Adrenal gland (tissue), 5 donors: ENCODE data around the gene BABAM2.

Experiments used
- CTCF ChIP-seq, 6 experiments: fragments of 450-650 bp in 4 of 6; fragments of 200-600 bp in 2 of 6; sonication (generic) in 1 of 6; IDR thresholded peaks; 1 replicate in 5 of 6; 2 replicates in 1 of 6; pipeline versions ENCODE4 v1.5.1 to v1.8.0; 2016 to 2021; ENCODE audit warnings: antibody characterized with exemption in 6 of 6, mild to moderate bottlenecking in 2 of 6, moderate library complexity in 1 of 6
- POLR2A ChIP-seq, 2 donors: fragments of 450-650 bp; IDR thresholded peaks; one replicate each; pipeline ENCODE4 v1.6.1; 2017; ENCODE audit warnings: antibody characterized with exemption in 2 of 2, mild to moderate bottlenecking in 2 of 2, moderate library complexity in 1 of 2
- donor health status: DM: no; HTN: no; CAD: no.

DNA sequence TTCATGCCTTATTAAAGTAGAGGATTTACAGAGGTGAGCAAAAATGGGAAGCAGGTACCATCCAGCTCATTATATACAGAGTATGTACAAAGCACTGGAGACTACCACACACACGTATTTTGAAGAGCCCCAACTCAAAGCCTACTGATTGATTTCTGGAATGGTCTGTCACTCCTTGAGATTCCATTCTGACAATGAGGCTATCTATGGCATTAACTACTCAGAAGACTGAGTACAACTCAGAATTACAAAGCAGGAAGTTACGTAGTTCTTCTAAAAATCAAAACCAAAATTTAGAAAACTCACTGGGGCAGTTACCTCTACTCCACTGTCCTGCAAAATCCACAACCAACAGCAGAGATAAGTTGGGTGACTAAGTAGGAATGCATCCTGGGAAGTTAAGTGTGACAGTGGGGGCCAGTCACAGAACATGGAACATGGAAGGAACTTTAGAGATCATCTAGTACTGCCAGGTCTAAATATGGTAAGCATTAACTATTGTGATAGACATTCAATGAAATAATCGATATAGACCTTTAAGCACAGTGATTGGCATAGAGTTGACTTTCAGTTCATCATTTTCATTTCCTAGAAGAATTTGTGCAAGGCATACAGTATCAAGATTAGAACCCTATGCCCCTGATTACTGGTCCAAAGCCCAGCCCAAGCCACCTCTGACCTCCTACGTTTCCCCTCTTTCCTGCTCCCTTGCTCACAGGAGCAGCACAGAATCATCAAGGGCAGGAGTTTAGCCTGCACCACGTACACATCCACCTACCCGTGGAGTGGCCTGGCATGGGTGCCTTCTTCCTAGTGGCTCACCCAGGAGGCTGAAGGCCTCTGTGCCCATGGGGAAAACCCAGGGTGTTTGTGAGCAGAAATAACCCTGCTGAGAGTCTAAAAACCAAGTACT, 422.0 kb downstream of the BABAM2 start:
- TF ChIP-seq POLR2A (IDR thresholded peaks at IDR 0.05) (no peak), CTCF (IDR thresholded peaks at IDR 0.05) (no peak)
